ENCODE measurements around the gene DEFB128.
"Not testable (repeated sequence)": the region's sequence is repeated elsewhere in the genome, so short reads cannot be mapped to it uniquely, and the experiment has no call there.

DEFB128 gene

DNA sequence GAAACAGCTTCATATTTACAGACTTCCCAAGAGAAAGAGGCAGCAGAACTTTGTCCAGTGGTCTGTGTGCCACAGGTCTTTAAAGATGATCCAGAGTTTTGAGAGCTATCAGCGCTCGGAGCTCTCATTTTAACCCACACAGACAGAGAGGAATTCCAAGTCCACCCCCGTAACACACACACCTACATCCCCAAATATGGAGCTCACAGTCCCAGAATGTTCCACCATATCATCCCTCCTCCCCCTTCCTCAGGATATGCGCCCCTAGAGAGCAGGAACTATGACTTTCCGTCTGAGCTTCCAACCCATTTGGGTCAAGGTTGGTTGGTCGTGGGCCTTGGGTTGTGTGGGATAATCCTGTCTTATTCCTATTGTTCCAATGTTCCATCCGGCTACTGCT lies at the start of gene DEFB128:
DEFB128 (minus strand) TSS at position 101 of the 400 bp plus-strand sequence; CDS start at position 13, 88 bp downstream.
- TF ChIP-seq, protein P1, sequence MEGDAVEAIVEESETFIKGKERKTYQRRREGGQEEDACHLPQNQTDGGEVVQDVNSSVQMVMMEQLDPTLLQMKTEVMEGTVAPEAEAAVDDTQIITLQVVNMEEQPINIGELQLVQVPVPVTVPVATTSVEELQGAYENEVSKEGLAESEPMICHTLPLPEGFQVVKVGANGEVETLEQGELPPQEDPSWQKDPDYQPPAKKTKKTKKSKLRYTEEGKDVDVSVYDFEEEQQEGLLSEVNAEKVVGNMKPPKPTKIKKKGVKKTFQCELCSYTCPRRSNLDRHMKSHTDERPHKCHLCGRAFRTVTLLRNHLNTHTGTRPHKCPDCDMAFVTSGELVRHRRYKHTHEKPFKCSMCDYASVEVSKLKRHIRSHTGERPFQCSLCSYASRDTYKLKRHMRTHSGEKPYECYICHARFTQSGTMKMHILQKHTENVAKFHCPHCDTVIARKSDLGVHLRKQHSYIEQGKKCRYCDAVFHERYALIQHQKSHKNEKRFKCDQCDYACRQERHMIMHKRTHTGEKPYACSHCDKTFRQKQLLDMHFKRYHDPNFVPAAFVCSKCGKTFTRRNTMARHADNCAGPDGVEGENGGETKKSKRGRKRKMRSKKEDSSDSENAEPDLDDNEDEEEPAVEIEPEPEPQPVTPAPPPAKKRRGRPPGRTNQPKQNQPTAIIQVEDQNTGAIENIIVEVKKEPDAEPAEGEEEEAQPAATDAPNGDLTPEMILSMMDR (IDR thresholded peaks at IDR 0.05; ENCODE audit: low read depth, low read length, missing control alignments), result no peak

DNA sequence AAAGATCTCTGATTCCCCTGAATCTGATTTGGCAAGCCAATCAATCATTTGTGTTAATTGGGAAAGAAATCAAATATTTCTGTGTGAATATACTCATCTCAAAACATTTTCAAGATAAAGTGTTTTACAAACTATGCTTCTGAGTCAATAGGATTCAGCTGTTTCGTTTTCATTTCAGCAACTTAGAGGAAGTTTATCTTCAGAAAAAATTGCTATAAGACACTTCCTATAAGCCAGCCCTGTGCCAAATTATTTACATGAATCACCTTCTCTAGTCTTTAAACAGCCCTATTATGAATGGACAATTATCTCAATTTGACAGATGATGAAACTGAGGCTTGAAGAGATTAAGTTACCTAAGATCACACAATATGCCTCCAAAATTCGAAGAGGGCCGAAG lies 48.4 kb upstream of the DEFB128 start:
- TF ChIP-seq, protein P1 (IDR thresholded peaks at IDR 0.05; ENCODE audit: low read depth, low read length, missing control alignments), result no peak
- H3K4me3 ChIP-seq (replicated peaks; ENCODE audit: low read depth, low read length), result no peak overlapping the region
- no peak for DNase-seq (ENCODE audit: extremely low read depth, low read depth)

More for the DNA sequence above, at the start of gene DEFB128:
- H3K4me3 ChIP-seq (replicated peaks; ENCODE audit: low read depth, low read length), result no peak within 1 kb of the TSS
- DNase-seq (ENCODE audit: extremely low read depth, low read depth), result no peak

DNA sequence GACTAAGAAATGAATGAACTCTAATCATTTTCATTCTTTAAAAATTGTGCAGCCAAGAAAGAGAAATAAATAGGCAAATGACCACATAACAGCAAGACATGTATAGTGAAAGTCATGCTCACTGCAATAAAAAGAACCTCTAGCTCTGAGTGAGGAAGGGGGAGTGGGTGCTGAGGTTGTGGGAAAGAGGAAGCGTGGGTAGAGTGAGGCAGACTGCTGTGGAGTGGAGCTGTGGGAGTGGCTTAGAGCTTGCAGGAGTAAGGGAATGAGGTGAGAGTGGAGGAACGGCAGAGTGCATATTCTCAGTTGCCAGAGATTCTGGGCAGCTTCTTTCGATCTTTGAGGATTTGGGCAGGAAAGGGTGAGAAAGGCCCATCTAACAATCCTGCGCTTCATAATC lies 48.0 kb upstream of the DEFB128 start:
- TF ChIP-seq, protein P1 (IDR thresholded peaks at IDR 0.05; ENCODE audit: low read depth, low read length, missing control alignments), result no peak
- no peak for DNase-seq (ENCODE audit: extremely low read depth, low read depth)
- H3K4me3 ChIP-seq (replicated peaks; ENCODE audit: low read depth, low read length), result no peak overlapping the region

DNA sequence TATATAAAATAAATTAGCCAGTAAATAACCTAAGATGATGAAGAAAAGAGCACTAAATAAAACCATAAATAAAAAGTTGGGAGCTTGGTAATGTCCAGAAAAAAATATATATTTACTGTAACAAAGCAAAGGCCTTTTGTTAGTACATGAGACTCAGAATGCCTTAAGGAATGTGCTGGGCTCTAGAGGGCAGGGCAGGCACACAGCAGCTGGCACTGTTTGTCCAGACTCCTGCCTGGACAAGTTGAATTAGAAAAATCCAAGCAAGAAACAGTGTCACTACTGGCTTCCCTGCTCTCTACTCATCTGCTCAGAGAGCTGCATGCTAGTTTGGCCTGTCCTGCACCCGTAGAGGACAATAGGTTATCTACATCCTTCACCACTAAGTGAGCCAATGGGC lies 46.4 kb upstream of the DEFB128 start:
- no peak for DNase-seq (ENCODE audit: extremely low read depth, low read depth)
- TF ChIP-seq, protein P1 (IDR thresholded peaks at IDR 0.05; ENCODE audit: low read depth, low read length, missing control alignments), result peak; percentile 16
- H3K4me3 ChIP-seq (replicated peaks; ENCODE audit: low read depth, low read length), result no peak overlapping the region

DNA sequence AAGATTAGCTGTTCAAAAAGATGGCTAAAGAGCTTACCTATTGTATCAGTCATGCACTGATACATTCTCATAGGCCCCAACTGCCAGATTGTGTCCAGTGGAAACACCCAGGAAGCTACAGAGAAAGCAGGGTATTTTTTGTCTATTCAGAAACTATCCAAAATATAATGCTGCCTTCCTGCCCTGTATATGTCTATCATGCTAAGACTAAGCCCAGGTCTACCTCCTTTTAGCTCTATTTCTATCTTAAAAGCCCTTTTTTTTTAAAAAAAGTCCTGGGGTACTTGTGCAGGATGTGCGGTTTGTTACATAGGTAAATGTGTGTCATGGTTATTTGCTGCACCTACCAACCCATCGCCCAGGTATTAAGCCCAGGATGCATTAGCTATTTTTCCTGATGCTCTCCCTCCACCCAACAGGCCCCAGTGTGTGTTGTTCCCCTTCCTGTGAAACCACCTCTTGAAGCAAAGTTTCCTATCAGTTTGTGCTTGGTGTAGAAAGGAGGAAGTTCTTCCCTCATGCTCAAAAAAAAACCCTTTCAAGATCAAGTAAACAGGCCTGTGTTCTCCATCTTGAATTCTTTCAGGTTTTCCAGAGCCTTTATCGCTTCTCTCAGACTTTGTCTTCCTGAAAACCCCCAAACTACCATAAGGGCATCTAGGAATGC lies 38.1 kb upstream of the DEFB128 start:
- no peak overlapping the region for H3K4me3 ChIP-seq (replicated peaks; ENCODE audit: low read depth, low read length)
- DNase-seq (ENCODE audit: extremely low read depth, low read depth), result no peak
- TF ChIP-seq, protein P1 (IDR thresholded peaks at IDR 0.05; ENCODE audit: low read depth, low read length, missing control alignments), result no peak

DNA sequence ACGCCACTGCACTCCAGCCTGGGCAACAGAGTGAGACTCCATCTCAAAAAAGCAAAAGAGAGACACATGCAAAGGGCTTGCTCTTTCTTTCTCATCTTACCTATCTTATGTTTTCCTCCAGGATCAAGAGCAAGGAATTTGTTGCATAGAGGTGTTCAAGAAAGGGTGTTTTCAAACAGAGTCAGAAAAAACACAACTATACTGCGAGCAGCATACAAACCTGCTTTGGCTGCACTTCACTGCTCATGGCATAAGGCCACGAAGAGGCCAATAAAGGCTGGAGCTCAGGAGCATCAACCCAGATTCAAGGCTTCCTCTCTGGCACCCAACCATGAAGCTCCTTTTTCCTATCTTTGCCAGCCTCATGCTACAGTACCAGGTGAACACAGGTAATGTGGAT lies 37.4 kb upstream of the DEFB128 start, which contains the start of gene DEFB129:
DEFB129 (plus strand) TSS at position 301 of the 400 bp plus-strand sequence; CDS start at position 332, 31 bp downstream.
- TF ChIP-seq, protein P1 (IDR thresholded peaks at IDR 0.05; ENCODE audit: low read depth, low read length, missing control alignments), result no peak
- H3K4me3 ChIP-seq (replicated peaks; ENCODE audit: low read depth, low read length), result no peak within 1 kb of the TSS
- no peak for DNase-seq (ENCODE audit: extremely low read depth, low read depth)

DNA sequence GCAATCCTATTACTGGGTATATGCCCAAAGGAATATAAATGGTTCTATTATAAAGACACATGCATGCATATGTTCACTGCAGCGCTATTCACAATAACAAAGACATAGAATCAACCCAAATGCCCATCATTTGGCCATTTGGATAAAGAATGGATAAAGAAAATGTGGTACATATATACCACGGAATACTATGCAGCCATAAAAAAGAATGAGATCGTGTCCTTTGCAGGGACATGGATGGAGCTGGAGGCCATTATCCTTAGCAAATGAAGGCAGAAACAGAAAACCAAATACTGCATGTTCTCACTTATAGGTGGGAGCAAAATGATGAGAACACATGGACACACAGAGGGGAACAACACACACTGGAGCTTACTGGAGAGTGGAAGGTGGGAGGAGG lies 36.4 kb upstream of the DEFB128 start:
- not testable (repeated sequence) for H3K4me3 ChIP-seq (replicated peaks; ENCODE audit: low read depth, low read length); DNase-seq (ENCODE audit: extremely low read depth, low read depth)
